Keratinocyte (primary cell): ENCODE measurements around the gene SORBS2. TPM values are rescaled to one million over a fixed set of nuclear protein-coding genes. Genes with fewer than 3 reads are reported as not detected.

Source experiments
- DNase-seq: peaks from one replicate; pipeline ENCODE4 v3.0.0-alpha.2; 2011; ENCODE audit warnings: low read depth, missing footprints, low spot score
- FAIRE-seq: peaks from 2 replicates; lab custom pipeline; 2011; peaks lifted over from hg19 to GRCh38; lab: Jason Lieb, UNC
- H2AFZ ChIP-seq: 2 replicates; pipeline ENCODE4 v1.6.0; 2012; ENCODE audit warnings: low read length, control low read depth, inconsistent platforms; ENCODE audit not compliant: control insufficient read depth
- H3K27ac ChIP-seq: 2 replicates; pipeline ENCODE4 v1.5.1; 2011; ENCODE audit warnings: low read length; ENCODE audit not compliant: control insufficient read depth, insufficient read depth
- H3K27me3 ChIP-seq: 3 replicates; pipeline ENCODE4 v1.6.0; 2011; ENCODE audit warnings: low read length; ENCODE audit not compliant: control insufficient read depth, insufficient read depth; ENCODE audit errors: extremely low read depth
- H3K36me3 ChIP-seq, 2 experiments: 2 replicates in 1 of 2; 3 replicates in 1 of 2; pipeline ENCODE4 v1.5.1; 2011; ENCODE audit warnings: low read length in 2 of 2, mild to moderate bottlenecking in 1 of 2; ENCODE audit not compliant: control insufficient read depth in 2 of 2, insufficient read depth in 2 of 2; ENCODE audit errors: extremely low read depth in 1 of 2
- H3K4me1 ChIP-seq: 3 replicates; pipeline ENCODE4 v1.5.1; 2011; ENCODE audit warnings: low read length; ENCODE audit not compliant: control insufficient read depth, insufficient read depth; ENCODE audit errors: extremely low read depth
- H3K4me2 ChIP-seq: 3 replicates; pipeline ENCODE4 v1.6.0; 2011; ENCODE audit warnings: low read depth, low read length; ENCODE audit not compliant: control insufficient read depth, insufficient read depth; ENCODE audit errors: extremely low read depth
- H3K4me3 ChIP-seq, 3 experiments: fragments of 200-600 bp in 1 of 3; sonication (generic) in 1 of 3; 2 replicates in 2 of 3; 3 replicates in 1 of 3; pipeline ENCODE4 v1.5.1; 2011 to 2016; ENCODE audit warnings: low read length in 3 of 3, mild to moderate bottlenecking in 3 of 3, control low read depth in 2 of 3, inconsistent platforms in 1 of 3, low read depth in 1 of 3, mixed read lengths in 1 of 3, mixed run types in 1 of 3, moderate library complexity in 1 of 3; ENCODE audit not compliant: control insufficient read depth in 2 of 3, insufficient read depth in 2 of 3; ENCODE audit errors: extremely low read depth in 1 of 3
- H3K79me2 ChIP-seq: 2 replicates; pipeline ENCODE4 v1.6.0; 2012; ENCODE audit warnings: low read length; ENCODE audit not compliant: control insufficient read depth, insufficient read depth
- H3K9ac ChIP-seq: 3 replicates; pipeline ENCODE4 v1.6.0; 2011; ENCODE audit warnings: low read length; ENCODE audit not compliant: control insufficient read depth, insufficient read depth; ENCODE audit errors: extremely low read depth
- H3K9me1 ChIP-seq: 3 replicates; pipeline ENCODE4 v1.6.0; 2011; ENCODE audit warnings: low read length; ENCODE audit not compliant: control insufficient read depth, insufficient read depth; ENCODE audit errors: extremely low read depth
- H3K9me3 ChIP-seq: 2 replicates; pipeline ENCODE4 v1.5.1; 2012; ENCODE audit warnings: low read depth, low read length; ENCODE audit not compliant: control insufficient read depth
- H4K20me1 ChIP-seq: 3 replicates; pipeline ENCODE4 v1.6.0; 2011; ENCODE audit warnings: low read length; ENCODE audit not compliant: control insufficient read depth, insufficient read depth; ENCODE audit errors: extremely low read depth
- CTCF ChIP-seq, 3 experiments: IDR thresholded peaks in 1 of 3; conservative IDR thresholded peaks in 1 of 3; optimal IDR thresholded peaks in 1 of 3; 2 replicates in 2 of 3; 3 replicates in 1 of 3; pipeline versions ENCODE3 to v1.5.1; 2011; ENCODE audit warnings: low read length in 3 of 3, mild to moderate bottlenecking in 3 of 3, moderate library complexity in 2 of 3, control low read depth in 1 of 3, inconsistent platforms in 1 of 3; ENCODE audit not compliant: insufficient read depth in 2 of 3; ENCODE audit errors: extremely low read depth in 1 of 3
- EZH2 ChIP-seq: IDR thresholded peaks from one replicate; pipeline ENCODE4 v1.6.1; 2012; ENCODE audit warnings: inconsistent platforms, mild to moderate bottlenecking, low read length, moderate library complexity
- dilution Hi-C: fragments of 300-500 bp; cut with MboI; formaldehyde crosslinking; loops from one replicate; pipeline ENCODE4 v1.7.0; 2020; ENCODE audit warnings: low sequenced_read_pairs; ENCODE audit not compliant: extremely low pct_ligation_motif_present
- polyA plus RNA-seq, 5 experiments: library from polyadenylated mRNA; depleted of rRNA in 3 of 5; stranded (reverse) in 3 of 5; stranded (forward) in 1 of 5; unstranded in 1 of 5; fragments of >200 nt; gene quantifications; 1 replicate in 1 of 5; 2 replicates in 3 of 5; 3 replicates in 1 of 5; pipeline versions ENCODE4 v1.2.1 to v1.2.3, GENCODE V29; 2011 to 2012; ENCODE audit warnings: missing spikeins in 2 of 5, low read depth in 1 of 5, low replicate concordance in 1 of 5

SORBS2 gene
- polyA plus RNA-seq, 1 donor (not counting 4 experiments of a cell fraction or from before 2014, with no cell fraction given), result 0.14 TPM

- Histone ChIP-seq H3K36me3 (no peaks in the 10 kb centered on the region), H2AFZ (no peak overlapping the region), H3K27me3 (no peaks in the 10 kb centered on the region), H3K4me3 (no peak overlapping the region), H3K9me1 (no peaks in the 10 kb centered on the region), H3K79me2 (no peaks in the 10 kb centered on the region), H3K9ac (no peak overlapping the region), H4K20me1 (no peaks in the 10 kb centered on the region), H3K4me1 (peaks cover 20% of the 10 kb centered on the region), H3K4me2 (no peak overlapping the region), H3K27ac (no peak overlapping the region), H3K9me3 (no peaks in the 10 kb centered on the region)
- dilution Hi-C loops, result no loop called here
- FAIRE-seq (no peak), DNase-seq (no peak)
- no peak for TF ChIP-seq EZH2
- TF ChIP-seq CTCF (optimal IDR thresholded peaks at IDR 0.05 in 1 of 3, IDR thresholded peaks at IDR 0.05 in 1 of 3, conservative IDR thresholded peaks at IDR 0.05 in 1 of 3; ENCODE audit: extremely low read depth in 1 of 3, insufficient read depth in 2 of 3, low read length in 3 of 3), result no peak
These were observed 29.5 kb upstream of the SORBS2 start for GRCh38 chr4:185841451-185841850.

GRCh38 chr4:185840953-185841352 is 29.0 kb upstream of the SORBS2 start:
- no peak for FAIRE-seq
- Histone ChIP-seq H3K27me3 (no peaks in the 10 kb centered on the region), H3K36me3 (no peaks in the 10 kb centered on the region), H3K4me2 (no peak overlapping the region), H3K9ac (no peak overlapping the region), H3K79me2 (no peaks in the 10 kb centered on the region), H3K4me1 (peaks cover 18% of the 10 kb centered on the region), H4K20me1 (no peaks in the 10 kb centered on the region), H2AFZ (no peak overlapping the region), H3K27ac (no peak overlapping the region), H3K4me3 (no peak overlapping the region), H3K9me1 (no peaks in the 10 kb centered on the region), H3K9me3 (no peaks in the 10 kb centered on the region)
- DNase-seq, result no peak
- TF ChIP-seq CTCF (optimal IDR thresholded peaks at IDR 0.05 in 1 of 3, IDR thresholded peaks at IDR 0.05 in 1 of 3, conservative IDR thresholded peaks at IDR 0.05 in 1 of 3; ENCODE audit: extremely low read depth in 1 of 3, insufficient read depth in 2 of 3, low read length in 3 of 3), result no peak
- TF ChIP-seq EZH2, result no peak
- dilution Hi-C loops, result no loop called here
